Breast epithelium (tissue), 3 donors: ENCODE measurements around the gene ALG2.

Experiments used
- CTCF ChIP-seq, 3 donors: fragments of 450-650 bp; IDR thresholded peaks; one replicate each; pipeline ENCODE4 v1.5.1; 2016 to 2017; ENCODE audit warnings: antibody characterized with exemption in 3 of 3, mild to moderate bottlenecking in 3 of 3, moderate library complexity in 3 of 3
- POLR2A ChIP-seq: fragments of 450-650 bp; IDR thresholded peaks from one replicate; pipeline ENCODE4 v1.6.1; 2016; ENCODE audit warnings: antibody characterized with exemption, mild to moderate bottlenecking, moderate library complexity
- POLR2AphosphoS5 ChIP-seq, 3 donors: sonication (generic); formaldehyde crosslinking; IDR thresholded peaks; one replicate each; pipeline ENCODE4 v1.6.1; 2017; ENCODE audit warnings: antibody characterized with exemption in 3 of 3

GRCh38 chr9:99178912-99179872 lies 42.5 kb downstream of the ALG2 start:
- TF ChIP-seq POLR2A (no peak), CTCF (IDR thresholded peaks at IDR 0.05) (no peak), POLR2AphosphoS5 (IDR thresholded peaks at IDR 0.05) (no peak)
